GOT3 (cell line): Measurements from ENCODE around the gene PIEZO2.
"Not testable (repeated sequence)": the region's sequence is repeated elsewhere in the genome, so short reads cannot be mapped to it uniquely, and the experiment has no call there.

Source experiments
- DNase-seq: peaks from one replicate; lab custom pipeline; 2025; ENCODE audit warnings: mixed read lengths; lab: John Stamatoyannopoulos, UW

The PIEZO2 gene

GRCh38 chr18:10973567-10974203 lies 175.7 kb downstream of the PIEZO2 start:
- DNase-seq: no peak

- DNase-seq: no peak
These were observed 177.7 kb downstream of the PIEZO2 start for GRCh38 chr18:10971717-10972116.

- DNase-seq: no peak
These were observed 184.2 kb downstream of the PIEZO2 start for GRCh38 chr18:10965119-10965518.

GRCh38 chr18:10953672-10954071 lies 195.7 kb downstream of the PIEZO2 start:
- no peak for DNase-seq

GRCh38 chr18:10951631-10952544 lies 197.5 kb downstream of the PIEZO2 start:
- DNase-seq: no peak

GRCh38 chr18:10950876-10951630 lies 198.3 kb downstream of the PIEZO2 start:
- DNase-seq: no peak

- DNase-seq: no peak
These were observed 199.1 kb downstream of the PIEZO2 start for GRCh38 chr18:10950080-10950875.

GRCh38 chr18:10949655-10950054 lies 199.7 kb downstream of the PIEZO2 start:
- DNase-seq: no peak

- DNase-seq: no peak
These were observed 200.9 kb downstream of the PIEZO2 start for GRCh38 chr18:10948421-10948820.

GRCh38 chr18:10946058-10946457 lies 203.3 kb downstream of the PIEZO2 start:
- no peak for DNase-seq

- no peak for DNase-seq
These were observed 206.4 kb downstream of the PIEZO2 start for GRCh38 chr18:10942998-10943397.

- DNase-seq: no peak
These were observed 209.5 kb downstream of the PIEZO2 start for GRCh38 chr18:10939822-10940221.

GRCh38 chr18:10937743-10938640 lies 211.4 kb downstream of the PIEZO2 start:
- no peak for DNase-seq

GRCh38 chr18:10936176-10937053 lies 213.0 kb downstream of the PIEZO2 start:
- DNase-seq: no peak

GRCh38 chr18:10935588-10935987 lies 213.8 kb downstream of the PIEZO2 start:
- no peak for DNase-seq

- DNase-seq: not testable (repeated sequence)
These were observed 215.7 kb downstream of the PIEZO2 start for GRCh38 chr18:10933648-10934047.

- DNase-seq: no peak
These were observed 219.3 kb downstream of the PIEZO2 start for GRCh38 chr18:10930076-10930475.

GRCh38 chr18:10928772-10929373 lies 220.5 kb downstream of the PIEZO2 start:
- DNase-seq: no peak
